ENCODE measurements around the gene ODAD2.

The ODAD2 gene

DNA sequence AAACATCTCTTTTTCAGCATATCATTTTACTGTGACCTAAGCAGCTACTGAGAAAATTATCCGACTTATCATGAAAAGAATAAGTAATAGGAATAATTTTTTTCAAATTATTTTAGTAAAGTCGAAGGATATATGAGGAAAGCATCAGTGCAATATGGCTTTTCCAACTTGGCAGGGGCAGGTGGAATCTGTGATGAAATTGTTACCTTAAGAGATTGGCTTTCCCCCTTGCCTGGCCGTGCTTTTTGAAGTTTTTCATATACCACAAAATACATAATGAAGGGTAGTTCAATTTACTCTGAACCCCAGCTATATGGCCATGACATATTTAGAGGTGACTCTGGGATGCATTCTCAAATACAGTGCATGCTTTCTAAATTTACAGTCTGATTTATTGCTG, 166.1 kb downstream of the ODAD2 start:
- H3K27ac ChIP-seq: no peak overlapping the region
- DNase-seq (ENCODE audit: low spot score): no peak
- ChIA-PET CTCF (no interaction called here), POLR2A (ENCODE audit: low non-redundant PET) (no interaction called here)
- TF ChIP-seq, protein P1, sequence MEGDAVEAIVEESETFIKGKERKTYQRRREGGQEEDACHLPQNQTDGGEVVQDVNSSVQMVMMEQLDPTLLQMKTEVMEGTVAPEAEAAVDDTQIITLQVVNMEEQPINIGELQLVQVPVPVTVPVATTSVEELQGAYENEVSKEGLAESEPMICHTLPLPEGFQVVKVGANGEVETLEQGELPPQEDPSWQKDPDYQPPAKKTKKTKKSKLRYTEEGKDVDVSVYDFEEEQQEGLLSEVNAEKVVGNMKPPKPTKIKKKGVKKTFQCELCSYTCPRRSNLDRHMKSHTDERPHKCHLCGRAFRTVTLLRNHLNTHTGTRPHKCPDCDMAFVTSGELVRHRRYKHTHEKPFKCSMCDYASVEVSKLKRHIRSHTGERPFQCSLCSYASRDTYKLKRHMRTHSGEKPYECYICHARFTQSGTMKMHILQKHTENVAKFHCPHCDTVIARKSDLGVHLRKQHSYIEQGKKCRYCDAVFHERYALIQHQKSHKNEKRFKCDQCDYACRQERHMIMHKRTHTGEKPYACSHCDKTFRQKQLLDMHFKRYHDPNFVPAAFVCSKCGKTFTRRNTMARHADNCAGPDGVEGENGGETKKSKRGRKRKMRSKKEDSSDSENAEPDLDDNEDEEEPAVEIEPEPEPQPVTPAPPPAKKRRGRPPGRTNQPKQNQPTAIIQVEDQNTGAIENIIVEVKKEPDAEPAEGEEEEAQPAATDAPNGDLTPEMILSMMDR (conservative IDR thresholded peaks at IDR 0.05; ENCODE audit: low read depth): no peak

DNA sequence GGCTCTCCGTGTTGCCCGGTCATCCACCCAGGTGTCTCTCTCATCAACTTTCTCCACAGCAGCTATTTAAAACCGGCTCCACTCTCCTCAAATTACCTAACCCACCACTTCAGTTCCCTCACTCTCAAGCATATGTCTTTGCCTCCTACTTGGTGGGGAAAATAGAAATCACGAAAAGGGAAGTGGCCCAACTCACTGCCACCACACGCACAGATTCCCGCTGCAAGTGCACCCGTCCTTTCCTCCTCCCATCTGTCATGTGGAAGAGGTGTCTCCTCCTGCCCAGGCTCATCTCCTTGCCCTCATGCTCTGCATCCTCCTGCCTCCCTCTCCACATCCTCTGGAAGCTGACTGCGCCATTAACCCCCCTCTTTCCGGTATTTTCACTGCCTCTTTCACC, 172.5 kb downstream of the ODAD2 start:
- H3K27ac ChIP-seq: no peak overlapping the region
- no peak for DNase-seq (ENCODE audit: low spot score)
- POLR2A ChIA-PET (ENCODE audit: low non-redundant PET): no interaction called here
- TF ChIP-seq, protein P1 (conservative IDR thresholded peaks at IDR 0.05; ENCODE audit: low read depth): no peak
- CTCF ChIA-PET: no interaction called here

DNA sequence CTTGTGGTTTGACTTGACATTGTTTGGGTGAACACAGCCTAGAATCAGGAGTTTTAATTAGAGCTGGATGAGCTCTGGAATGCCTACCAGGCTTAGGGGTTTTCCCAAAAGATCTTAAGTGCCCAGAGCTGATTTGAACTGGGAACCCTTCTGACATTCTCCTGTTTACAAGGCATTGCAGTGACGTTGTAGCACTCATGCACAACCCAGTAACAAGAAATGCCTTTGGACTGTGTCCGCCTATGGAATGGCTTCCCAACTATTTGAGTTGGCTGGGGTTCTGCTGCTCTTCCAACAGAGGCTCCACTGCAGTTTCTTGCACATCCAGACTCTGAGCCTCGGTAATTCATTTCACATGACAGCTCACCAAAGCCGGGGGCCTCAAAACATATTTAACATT, 176.6 kb downstream of the ODAD2 start:
- ChIA-PET POLR2A (ENCODE audit: low non-redundant PET) (no interaction called here), CTCF (interaction anchor here (0.6 to 0.7 kb wide), 2 partner anchors 81 to 373 kb away, joined by 3 read pairs; no protein-coding TSS in a partner anchor)
- TF ChIP-seq, protein P1 (conservative IDR thresholded peaks at IDR 0.05; ENCODE audit: low read depth): no peak
- no peak overlapping the region for H3K27ac ChIP-seq
- no peak for DNase-seq (ENCODE audit: low spot score)

DNA sequence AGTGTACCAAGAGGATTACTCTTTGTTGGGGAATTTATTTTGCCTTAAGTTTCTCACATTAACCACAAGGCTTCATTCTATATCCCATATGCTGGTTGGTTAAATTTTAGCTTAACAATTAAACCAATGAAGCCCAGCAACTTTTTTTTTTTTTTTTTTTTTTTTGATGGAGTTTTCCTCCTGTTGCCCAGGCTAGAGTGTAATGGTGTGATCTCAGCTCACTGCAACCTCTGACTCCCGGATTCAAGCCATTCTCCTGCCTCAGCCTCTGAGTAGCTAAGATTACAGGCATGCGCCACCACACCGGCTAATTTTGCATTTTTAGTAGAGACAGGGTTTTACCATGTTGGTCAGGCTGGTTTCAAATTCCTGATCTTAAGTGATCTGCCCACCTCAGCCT, 178.2 kb downstream of the ODAD2 start:
- no peak overlapping the region for H3K27ac ChIP-seq
- CTCF ChIA-PET: interaction anchor here (0.7 kb wide), 1 partner anchor 124 kb away, joined by 3 read pairs; no protein-coding TSS in a partner anchor
- POLR2A ChIA-PET (ENCODE audit: low non-redundant PET): no interaction called here
- DNase-seq (ENCODE audit: low spot score): no peak
- TF ChIP-seq, protein P1 (conservative IDR thresholded peaks at IDR 0.05; ENCODE audit: low read depth): no peak

DNA sequence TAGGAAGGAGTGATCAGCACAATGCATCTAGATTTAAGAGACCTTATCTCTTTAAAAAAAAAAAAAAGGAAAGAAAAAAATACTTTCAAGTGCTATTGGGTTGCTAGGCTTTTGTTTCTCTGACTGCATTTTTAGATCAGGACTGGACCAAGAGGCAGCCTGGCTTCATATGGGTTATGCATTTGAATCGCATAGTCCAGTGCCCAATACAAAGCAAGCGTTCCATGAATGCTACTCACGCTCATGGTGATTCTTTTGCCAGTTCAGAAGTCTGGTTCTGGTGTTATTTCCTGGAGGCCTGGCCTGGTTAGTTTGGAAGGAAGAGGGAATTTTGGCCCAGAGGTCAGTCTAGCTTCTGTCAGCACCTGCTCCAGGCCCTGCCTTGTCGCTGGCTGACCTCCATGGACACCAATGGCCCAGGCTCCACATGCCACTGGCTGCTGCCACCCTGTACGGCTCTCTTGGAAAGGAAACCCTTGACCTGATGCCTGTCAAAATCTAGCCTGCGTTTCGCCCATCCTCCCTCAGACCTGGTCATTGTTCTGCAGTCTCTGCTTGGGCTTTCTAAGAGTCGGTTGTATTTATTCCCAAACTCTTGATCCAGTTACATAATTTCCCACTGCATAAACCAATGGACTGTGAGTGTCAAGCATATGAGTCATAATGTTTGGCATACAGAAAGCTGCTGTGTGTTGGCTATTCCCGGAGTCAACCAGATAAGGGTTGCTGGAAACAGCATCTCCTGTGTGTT, 178.9 kb downstream of the ODAD2 start:
- POLR2A ChIA-PET (ENCODE audit: low non-redundant PET): no interaction called here
- peak; percentile 19 for DNase-seq (ENCODE audit: low spot score)
- CTCF ChIA-PET: no interaction called here
- TF ChIP-seq, protein P1 (conservative IDR thresholded peaks at IDR 0.05; ENCODE audit: low read depth): no peak
- H3K27ac ChIP-seq: no peak overlapping the region

DNA sequence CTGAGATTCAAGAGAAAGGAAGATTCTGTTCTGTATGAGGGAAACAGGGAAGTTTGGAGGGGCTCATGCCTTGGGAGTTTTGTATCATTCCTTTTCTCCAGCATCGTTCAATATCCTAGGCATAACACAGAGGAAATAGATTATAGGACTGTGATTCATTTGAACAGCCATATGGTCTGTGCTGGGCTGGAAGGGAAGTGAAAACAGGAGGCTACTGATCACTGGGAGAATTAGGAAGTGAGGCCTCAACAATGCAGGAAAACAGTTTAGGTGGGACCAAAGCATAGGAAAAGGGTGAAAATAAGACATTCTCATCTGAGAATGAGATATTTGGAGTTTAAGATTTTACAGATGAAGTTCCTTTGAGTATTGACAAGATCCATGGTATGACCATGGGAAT, 182.6 kb downstream of the ODAD2 start:
- no peak overlapping the region for H3K27ac ChIP-seq
- ChIA-PET CTCF (no interaction called here), POLR2A (ENCODE audit: low non-redundant PET) (no interaction called here)
- TF ChIP-seq, protein P1 (conservative IDR thresholded peaks at IDR 0.05; ENCODE audit: low read depth): no peak
- DNase-seq (ENCODE audit: low spot score): no peak
